HG03280 (cell line): ENCODE measurements around the gene TAPBP.

Experiments used
- ATAC-seq: cut with Tn5 transposase; IDR thresholded peaks from one replicate; pipeline ENCODE4 v1.9.1; 2021; ENCODE audit warnings: mild to moderate bottlenecking, moderate library complexity; ENCODE audit not compliant: unreplicated experiment

TAPBP gene

DNA sequence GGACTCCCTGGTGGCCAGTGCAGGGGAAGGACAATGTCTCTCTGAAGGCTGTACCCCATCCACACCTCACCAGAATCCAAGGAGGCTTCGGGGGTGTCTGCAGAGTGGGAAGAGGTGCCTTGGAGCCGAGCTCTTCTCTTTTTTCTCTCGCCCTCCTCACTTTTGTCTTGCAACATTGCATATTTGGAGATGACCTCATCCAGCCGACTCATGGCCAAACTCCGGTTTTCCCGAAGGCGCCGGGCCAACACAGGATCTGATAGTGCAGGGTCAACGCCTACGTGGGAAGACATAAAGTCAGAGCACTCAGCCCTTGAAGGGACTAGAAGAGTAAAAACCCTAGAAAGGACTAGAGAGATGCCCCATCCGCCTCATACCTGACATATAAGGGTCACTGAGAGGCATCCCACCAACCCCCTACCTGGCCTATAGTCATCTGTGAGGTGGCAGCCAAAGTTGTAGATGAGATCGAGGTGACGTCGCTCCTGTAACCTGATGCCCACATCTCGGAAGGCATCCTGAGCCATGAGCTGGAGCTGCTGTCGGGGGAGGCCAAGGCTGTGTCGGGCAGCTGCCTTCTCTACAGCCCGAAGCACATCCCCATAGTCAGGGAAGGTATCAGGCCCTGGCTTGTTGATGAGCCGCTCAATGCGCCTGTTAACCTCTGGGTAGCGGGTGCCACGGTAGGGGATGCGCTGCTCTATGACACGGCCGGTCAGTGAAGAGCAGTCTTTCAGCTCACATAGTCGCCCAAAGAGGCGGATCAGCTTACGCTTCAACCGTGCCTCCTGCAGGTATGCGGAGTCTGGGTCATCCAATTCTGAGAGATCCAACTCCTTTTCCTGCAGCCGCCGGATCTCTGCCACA is 6.7 kb upstream of the TAPBP start:
- ATAC-seq = no peak

DNA sequence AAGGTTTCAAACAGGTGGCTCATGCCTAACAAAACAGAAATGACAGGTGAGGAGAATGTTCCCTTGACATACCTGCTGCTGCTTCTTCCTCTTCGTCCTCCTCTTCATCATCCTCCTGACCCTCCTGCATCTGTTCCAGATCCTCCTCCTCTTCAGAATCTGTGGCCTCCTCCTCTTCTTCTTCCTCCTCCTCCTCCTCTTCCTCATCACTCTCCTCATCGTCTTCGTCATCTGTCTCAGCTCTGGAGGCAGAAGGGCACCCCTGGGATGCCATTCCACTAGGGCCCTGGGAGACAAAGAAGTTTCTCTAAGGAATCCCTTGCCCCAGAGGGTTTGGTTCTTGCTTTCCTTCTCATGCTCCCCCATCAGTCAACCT is 6.0 kb upstream of the TAPBP start:
- no peak for ATAC-seq

DNA sequence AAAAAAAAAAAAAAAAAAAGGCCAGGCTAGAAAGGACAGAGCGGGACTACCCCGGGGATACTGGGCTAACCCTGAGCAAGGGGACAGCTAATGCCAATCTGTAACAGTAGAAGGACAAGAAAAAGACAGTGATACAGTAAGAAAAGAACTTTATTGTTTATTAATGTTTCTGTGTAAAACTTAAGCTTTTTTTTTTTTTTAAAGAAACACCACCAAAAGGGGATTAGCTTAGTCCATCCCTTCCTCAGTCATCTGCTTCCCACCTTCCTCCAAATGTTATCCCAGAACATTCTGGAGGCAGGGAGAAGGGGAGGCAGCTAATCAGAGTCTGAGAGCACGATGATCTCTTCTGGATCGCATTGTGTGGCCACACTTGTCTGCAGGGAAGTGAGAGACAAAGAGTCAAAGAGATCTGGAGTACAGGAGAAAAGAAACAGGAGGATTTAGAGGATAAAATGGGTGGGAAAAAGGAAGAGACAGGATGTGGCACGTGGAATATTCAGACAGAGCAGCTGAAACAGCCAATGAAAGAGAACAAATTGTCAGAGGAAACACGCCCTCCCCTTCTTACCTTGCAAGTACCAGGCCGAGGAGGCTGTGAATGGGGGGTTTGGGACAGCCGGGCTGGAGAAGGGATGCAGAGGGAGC is 4.7 kb upstream of the TAPBP start:
- no peak for ATAC-seq

DNA sequence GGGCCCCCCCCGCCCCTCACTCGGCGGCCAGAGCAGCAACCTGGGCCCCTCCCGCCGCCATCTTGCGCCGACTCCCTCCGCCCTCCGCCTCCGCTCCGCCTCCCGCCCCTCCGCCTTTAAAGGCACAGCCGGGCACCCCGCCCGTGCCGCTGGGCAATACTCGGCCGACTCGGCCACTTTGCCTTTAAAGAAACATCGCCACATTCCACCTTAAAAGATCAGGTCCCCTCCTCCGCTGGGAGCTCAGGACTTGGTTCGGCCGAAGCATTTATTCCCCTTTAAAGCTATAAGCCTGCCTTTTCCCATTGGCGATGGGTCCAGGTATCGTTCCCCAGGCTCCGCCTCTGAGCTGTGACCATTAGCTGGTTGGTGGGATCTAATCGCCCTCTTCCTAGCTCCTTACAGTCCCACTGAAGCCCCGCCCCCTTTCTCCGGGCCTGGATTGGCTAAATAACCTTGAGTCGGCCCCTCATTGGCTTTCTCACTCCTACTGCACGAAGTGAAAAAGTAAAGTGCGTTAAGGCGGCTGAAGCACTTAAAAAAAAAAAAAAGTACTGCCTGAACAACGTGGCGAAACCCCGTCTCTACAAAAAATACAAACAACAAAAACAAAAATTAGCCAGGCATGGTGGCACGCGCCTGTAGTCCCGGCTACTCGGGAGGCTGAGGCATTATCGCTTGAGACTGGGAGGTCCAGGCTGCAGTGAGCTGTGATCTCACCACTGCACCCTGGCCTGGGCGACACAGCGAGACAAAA is 4.0 kb upstream of the TAPBP start, which contains the start of gene ZBTB22:
ZBTB22 (minus strand) TSS at position 76 of the 757 bp plus-strand sequence. CDS start 828 bp downstream, outside the sequence.
- ATAC-seq = peak; percentile 54

DNA sequence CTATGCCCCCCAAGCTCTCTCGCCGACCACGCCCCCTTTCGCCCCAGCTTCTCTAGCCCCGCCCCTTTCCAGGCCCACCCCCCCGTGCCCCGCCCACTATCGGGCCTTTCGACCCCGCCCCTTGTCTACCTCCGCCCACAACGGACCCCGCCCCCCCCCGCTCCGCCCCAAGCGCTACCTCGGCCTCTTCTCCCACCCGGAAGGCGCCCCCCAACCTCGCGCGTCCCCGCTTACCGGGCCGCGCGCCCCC is 3.5 kb upstream of the TAPBP start:
- no peak for ATAC-seq

DNA sequence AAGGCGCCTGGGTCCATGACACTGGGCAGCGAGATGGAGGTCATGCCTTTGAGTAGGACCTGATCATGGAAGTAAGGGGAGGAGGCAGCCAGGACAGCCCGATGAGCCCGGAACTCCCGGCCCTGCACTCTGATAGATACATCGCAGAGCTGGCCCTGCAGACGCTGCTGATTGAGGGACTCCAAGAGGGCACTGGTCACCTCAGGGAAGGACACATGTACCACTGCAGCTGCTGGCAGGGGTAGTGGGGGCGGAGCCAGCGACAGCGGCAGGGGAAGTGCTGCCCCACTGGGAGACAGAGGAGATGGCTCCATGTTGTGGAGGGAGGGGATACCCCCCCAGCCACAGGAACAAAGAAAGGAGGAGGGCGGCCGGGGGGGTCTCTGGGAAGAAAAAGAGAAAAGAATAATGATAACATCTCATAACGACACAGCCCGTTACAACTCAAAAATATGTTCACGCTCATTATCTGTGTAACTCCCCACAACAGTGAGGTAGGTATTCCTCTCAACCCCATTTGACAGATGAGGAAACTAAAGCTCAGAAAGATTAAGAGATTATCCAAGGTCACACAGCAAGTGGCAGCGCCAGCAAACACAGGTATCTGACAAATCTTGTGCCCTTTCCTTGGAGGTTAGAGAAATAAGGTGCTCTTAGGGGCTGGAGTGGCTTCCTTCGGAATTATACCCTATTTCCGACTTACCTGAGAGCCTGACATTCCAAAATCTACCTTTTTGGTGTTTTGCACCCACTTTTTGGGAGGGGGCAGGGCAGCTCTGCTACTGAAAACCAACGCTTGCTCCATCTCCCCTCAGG is 2.9 kb upstream of the TAPBP start:
- no peak for ATAC-seq

DNA sequence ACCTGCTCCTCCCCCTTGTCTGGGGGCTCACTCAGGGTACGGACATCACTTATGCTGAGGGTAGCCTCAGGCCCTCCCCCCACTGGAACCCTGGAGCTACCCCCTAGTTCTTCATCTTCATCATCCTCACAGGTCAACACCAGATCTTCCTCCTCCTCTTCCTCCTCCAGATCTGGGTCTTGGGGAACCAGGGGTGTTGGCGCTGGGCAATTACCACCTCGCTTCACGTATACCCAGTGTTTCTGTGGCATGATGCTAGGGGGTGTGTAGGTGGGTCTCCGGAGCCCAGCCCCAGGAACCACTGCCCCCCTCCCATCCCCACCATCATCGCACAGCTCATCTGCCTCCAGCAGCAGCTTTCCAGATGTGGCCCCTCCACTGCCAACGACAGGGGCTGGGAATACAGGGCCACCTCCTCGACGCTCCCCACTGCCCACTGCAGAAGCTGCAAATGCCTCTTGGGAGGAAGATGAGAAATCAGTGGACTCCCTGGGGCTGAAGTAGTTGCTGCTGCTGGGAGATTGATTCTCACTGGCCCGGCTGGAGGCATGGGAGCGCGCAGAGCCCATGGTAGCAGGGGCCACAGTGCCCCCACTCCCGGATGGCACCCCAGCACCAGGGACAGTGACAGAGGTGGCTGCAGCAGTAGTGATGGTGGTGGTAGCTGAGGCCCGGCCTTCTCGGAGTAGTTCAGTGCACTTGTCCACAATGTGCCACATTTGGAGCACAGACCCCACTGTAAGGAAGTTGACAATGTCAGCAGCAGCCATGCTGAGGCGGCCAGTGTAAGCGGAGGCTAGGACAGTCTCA is 2.1 kb upstream of the TAPBP start:
- no peak for ATAC-seq

DNA sequence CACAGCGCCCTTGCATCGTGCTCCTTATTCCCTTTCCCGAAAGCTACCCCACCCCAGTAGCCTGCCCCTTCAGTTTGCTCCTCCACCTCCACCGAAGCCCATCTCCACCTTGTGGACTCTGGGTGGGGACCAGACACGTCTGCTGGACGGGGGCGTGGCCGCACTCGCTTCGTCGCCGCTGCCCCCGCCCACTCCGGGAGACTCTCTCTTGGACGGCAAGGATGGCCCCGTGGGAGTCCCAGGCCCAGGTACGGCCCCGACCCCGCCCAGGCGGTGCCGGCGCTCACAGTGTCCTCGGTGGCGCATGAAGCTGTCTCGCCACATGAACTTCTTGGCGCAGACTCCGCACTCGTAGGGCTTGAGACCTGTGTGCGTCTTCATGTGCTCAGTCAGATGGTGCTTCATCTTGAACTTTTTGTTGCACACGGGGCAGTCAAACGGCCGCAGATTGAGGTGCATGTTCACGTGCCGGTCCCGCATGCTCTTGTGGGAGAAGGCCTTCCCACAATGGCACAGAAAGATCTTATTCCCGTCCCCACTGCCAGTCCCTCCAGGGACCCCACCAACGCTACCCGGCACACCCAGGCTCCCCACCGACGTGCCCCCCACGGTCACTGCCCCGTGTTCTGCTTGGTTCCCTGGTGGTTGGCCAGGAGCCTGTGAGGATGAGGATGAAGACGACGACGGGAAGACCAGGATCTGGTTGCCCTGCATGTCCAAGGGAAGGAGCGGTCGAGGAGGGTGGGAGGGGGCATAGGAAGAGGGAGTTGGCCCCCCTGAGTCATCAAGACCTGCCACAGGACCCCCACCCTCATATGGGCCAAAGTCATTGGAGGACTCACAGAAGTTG is 1.3 kb upstream of the TAPBP start:
- ATAC-seq = no peak

DNA sequence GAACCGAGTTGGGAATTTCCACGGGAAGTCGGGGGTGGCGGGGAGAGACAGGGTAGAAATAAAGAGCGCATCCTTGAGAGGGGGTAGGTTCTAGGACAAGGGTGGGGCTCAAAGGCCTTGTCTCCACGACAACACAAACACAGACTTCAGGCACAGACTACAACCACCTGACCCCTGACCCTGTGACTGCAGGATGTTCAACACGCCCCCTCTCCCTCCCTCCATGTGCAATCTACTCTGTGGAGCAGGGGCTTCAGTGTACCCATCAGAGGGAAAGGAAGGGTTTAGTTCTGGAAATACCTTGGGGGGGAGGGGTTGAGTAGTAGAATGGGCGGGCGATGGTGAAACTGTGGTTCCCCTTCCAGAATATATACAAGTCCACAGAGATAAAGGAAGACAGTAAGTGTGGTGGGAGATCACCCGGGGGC is 651 bp upstream of the TAPBP start:
- ATAC-seq = no peak

DNA sequence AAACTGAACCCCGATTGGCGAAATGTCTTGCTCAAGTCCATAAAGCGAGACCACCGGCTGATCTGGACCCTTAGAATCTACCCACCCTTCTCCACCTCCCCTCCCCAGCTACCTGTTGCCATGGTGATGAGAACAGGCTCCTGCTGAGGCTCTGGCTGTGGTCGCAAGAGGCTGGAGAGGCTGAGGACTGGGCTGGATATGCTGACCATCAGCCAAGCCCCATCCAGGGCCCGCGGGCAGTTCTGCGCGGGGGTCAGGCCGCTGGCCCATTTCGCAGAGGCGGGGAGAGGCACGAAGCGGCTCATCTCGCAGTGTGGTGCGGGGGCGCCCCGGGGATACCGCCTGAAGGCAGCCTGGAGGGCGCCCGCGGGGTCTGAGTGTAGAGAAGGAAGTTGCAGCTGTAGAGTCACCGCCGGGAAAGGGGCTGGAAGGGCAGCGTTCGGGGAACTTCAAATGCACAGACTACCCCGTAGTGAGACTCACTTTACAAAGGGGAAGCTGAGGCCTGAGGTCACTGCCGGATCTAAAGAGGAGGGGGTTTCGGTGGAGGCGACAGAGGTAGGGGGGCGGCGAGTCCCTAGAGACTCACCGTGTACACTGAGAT is 671 bp downstream of the TAPBP start:
- no peak for ATAC-seq

DNA sequence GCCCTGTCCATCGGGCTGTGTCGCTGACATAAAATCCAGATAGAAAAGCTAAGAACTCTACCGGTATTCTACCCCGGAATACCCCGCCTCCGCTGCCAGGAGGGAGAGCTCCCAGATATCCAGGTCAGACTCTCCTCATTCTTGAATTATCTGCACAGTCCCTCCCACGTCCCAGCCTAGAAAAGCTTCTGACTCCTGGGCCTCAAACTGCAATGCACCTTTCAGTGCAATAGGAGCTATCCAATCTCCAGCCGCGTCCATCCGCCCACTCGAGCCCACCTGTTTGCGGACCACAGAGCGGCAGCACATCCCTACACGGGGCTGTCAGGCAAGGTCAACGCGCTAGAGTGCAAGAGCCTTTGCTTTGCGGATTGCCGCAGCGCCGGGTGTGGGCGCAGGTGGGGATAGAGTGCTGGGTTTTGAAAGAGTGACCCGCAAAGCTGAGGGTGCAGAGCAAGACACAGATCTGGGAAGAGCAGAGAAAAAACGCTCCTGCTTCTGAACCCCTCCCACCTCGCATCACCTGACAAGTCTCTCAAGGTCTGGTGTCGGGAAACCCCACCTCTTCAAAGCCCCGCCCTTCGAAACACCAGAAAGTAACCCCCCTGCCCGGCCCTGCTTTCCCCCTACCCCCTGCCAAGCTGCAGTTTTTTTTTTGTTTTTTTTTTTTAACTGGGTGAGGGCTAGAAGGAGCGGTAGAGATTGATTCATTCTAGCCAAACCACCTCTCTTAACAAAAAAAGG is 1.3 kb downstream of the TAPBP start:
- ATAC-seq = peak; percentile 31

DNA sequence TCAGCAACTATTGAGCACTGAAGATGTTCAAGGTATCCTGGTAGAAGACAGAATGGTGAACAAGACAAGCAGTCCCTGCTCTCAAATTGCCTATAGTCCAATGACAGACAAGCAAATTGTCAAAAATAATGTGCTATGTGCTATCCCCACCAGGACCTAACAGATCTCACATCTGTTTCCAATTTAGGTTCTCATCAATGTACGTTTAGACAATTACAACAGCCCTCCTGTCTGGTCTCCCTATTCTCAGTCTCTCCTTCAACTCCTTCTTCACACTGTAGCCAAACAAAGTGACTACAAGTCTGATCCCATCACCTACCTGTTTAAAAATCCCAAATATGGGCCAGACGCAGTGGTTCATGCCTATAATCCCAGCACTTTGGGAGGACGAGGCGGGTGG is 7.5 kb downstream of the TAPBP start:
- no peak for ATAC-seq

DNA sequence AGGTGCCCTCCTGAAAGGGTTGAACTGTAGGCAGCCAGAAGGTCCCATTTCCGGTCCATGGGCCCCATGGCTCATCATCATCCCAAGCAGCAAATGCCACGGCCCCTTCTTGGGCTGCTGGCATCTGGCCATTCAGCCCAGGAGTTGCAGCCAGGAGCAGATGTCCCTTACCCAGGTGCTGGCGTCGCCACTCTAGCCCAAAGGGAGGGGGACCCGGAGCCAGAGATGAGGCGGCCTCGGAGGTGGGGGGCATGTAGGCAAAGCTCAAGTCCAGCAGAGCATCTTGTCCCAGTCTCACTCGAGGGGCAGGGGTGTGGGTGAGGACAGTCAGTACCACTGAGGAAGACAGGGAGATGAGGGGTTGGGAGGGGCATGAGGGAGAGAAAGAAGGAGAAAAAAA is 8.8 kb downstream of the TAPBP start:
- ATAC-seq = no peak

DNA sequence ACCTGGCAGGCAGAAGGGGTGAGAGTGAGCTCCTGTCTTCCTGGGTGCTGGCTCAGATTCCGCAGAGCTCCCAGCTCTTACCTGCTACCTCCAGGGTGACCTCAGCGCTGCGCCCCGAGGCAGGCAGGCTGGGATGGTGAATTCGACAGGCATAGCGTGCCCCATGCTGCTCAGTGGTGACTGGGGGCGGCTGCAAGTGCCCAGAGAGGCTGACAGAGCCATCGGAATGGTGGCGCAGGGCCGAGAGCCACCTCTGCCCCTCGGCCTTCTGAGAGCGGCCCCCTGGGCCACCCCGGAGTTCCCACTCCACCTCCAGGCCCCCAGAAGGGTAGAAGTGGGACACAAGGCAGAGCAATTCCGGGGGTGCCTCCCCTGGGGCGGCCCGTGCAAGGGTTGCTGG is 9.7 kb downstream of the TAPBP start:
- ATAC-seq = no peak

DNA sequence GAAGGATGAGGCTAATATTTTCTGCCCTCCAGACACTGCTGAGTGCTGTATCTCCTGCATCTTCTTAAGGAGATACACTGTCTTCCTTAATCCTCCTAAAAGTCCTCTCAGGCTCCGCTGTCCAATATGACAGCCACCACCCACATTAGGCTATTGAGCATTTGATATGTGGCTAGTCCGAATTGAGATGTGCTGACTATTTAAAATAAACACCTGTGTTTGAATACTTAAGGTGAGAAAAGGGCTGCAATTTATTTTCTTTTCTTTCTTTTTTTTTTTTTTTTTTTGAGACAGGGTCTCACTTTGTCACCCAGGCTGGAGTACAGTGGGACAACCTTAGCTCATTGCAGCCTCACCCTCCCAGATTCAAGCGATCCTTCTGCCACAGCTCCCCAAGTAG is 12.0 kb downstream of the TAPBP start:
- ATAC-seq = no peak

DNA sequence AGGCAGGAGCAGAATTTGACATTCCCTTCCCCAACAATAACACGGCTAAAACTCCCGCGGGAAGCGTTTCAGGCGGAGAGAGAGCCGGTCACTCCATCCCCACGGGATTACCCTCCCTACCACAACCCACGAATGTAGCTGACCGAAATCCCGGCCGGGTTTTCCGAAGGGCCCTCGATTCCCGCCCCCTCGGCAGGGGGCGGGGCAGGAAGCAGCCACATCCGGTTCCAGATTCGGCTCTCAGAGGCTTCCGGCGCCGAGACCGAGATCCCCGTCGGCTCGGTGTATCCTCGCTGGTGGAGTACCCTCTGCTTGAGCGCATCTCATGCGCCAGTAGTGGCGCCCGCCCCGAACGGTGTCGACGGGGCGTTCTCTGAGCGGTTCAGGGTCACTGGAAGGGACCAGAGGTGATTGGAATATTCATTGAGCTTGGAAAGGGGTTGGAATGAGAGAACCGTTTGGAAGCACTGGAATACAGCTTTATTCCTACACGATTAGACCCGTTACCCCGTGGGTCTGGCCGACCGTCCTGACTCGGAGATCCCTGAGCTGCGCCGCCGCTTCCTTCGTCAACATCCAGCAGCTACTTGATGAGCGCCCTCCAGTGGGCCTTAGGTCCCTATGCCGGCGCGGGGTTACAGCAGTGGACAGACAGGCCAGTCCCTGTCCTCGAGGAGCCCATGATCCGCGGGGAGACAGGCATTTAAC is 14.5 kb downstream of the TAPBP start:
- ATAC-seq = peak; percentile 66

DNA sequence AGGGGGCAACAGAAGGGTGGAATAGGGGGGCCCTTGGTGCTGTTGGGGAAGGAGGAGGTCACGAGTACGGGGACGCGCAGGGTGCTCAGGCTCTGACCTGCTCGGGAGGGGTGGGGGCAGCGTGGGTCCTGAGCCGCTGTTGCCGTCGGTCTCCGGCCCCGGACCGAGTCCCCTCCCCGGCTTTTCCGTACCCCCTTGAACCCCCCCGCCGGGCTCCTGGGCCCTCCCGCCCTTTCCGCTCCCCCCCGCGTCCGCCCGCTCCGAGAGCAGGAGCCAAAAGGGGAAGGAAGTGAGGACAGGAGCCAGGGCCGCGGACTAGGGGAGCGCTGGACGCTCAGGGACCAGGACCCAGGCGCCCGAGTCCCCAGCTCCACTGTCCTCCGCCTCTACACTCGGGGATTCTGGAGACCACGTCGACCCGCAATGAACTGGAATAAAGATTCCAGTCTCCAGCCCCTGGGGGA is 15.1 kb downstream of the TAPBP start, which contains the start of gene RGL2:
RGL2 (minus strand) TSS at position 170 of the 464 bp plus-strand sequence. CDS start 332 bp downstream, outside the sequence.
- peak; percentile 28 for ATAC-seq
